Right lobe of liver (tissue), 4 donors: Measurements from ENCODE around the gene MPDU1.

Experiments
- POLR2A ChIP-seq: fragments of 450-650 bp; IDR thresholded peaks from one replicate; pipeline ENCODE4 v1.6.1; 2017; ENCODE audit warnings: antibody characterized with exemption, mild to moderate bottlenecking
- TF ChIP-seq, protein P1 (sequence below), 4 donors: fragments of 200-600 bp in 3 of 4; fragments of 450-650 bp in 1 of 4; IDR thresholded peaks; one replicate each; pipeline versions ENCODE4 v1.5.1 to v1.8.0; 2016 to 2022; ENCODE audit warnings: antibody characterized with exemption in 4 of 4, mild to moderate bottlenecking in 2 of 4
- donor health status: DM: no; HTN: no; CAD: no.
- donor health status: DM: no; HTN: no; CAD: no.
- donor health status: DM: no; HTN: yes; CAD: no.

DNA sequence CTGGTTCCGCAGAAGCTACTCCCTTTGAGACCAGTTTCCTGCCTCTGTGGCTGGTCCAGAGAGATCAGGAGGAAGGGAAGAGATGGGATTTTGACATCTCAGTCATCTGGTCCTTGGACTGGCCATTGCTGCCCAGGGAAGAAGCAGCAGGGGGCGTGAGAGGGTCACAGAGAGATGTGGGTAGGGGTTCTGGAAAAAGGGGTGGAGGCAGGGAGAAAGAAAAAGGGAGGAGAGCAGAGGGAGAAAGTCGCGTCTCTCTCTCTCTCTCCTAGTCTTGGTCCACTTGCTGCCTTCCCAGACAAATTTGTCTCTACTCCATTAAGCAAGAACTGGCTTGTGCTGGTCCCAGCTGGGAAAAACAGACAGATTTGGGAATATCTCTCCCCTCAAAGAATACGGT lies 50.7 kb downstream of the MPDU1 start:
- TF ChIP-seq, protein P1, sequence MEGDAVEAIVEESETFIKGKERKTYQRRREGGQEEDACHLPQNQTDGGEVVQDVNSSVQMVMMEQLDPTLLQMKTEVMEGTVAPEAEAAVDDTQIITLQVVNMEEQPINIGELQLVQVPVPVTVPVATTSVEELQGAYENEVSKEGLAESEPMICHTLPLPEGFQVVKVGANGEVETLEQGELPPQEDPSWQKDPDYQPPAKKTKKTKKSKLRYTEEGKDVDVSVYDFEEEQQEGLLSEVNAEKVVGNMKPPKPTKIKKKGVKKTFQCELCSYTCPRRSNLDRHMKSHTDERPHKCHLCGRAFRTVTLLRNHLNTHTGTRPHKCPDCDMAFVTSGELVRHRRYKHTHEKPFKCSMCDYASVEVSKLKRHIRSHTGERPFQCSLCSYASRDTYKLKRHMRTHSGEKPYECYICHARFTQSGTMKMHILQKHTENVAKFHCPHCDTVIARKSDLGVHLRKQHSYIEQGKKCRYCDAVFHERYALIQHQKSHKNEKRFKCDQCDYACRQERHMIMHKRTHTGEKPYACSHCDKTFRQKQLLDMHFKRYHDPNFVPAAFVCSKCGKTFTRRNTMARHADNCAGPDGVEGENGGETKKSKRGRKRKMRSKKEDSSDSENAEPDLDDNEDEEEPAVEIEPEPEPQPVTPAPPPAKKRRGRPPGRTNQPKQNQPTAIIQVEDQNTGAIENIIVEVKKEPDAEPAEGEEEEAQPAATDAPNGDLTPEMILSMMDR (IDR thresholded peaks at IDR 0.05), result peak; percentile 20 to 48 (median 43)
- TF ChIP-seq POLR2A, result no peak
